Activated CD4-positive, CD25-positive, alpha-beta regulatory T cell (primary cell): ENCODE measurements around the gene ZNF630.
"Not testable (repeated sequence)": the region's sequence is repeated elsewhere in the genome, so short reads cannot be mapped to it uniquely, and the experiment has no call there.

Experiments used
- DNase-seq, 4 experiments: peaks; one replicate each; lab custom pipeline; 2025; lab: John Stamatoyannopoulos, UW

Gene ZNF630

GRCh38 chrX:48071064-48071985, at the start of gene ZNF630:
Gene ZNF630, minus strand, starts transcription at chrX:48071640. Its CDS starts 4,754 bp downstream, at chrX:48066886.
- peak; percentile 12 to 29 (median 25) for DNase-seq

- DNase-seq, result no peak
Measured at GRCh38 chrX:48107717-48108116, 36.3 kb upstream of the ZNF630 start.

GRCh38 chrX:48102874-48103374, 31.5 kb upstream of the ZNF630 start:
- no peak for DNase-seq

- no peak for DNase-seq
Measured at GRCh38 chrX:48101443-48101842, 30.0 kb upstream of the ZNF630 start.

- not testable (repeated sequence) for DNase-seq
Measured at GRCh38 chrX:48092558-48092957, 21.1 kb upstream of the ZNF630 start.

GRCh38 chrX:48090123-48090522, 18.7 kb upstream of the ZNF630 start:
- DNase-seq, result no peak

GRCh38 chrX:48086082-48086481, 14.6 kb upstream of the ZNF630 start:
- DNase-seq, result no peak

GRCh38 chrX:48083706-48084105, 12.3 kb upstream of the ZNF630 start:
- DNase-seq, result no peak

GRCh38 chrX:48083212-48083611, 11.8 kb upstream of the ZNF630 start:
- peak in 3 of 4 experiments; percentile 1 to 16 (median 3) for DNase-seq

- no peak for DNase-seq
Measured at GRCh38 chrX:48076343-48076742, 4.9 kb upstream of the ZNF630 start.

GRCh38 chrX:48071986-48072605, 656 bp upstream of the ZNF630 start:
- DNase-seq, result no peak

- no peak for DNase-seq
Measured at GRCh38 chrX:48068096-48068887, 3.1 kb downstream of the ZNF630 start.

- no peak for DNase-seq
Measured at GRCh38 chrX:48064261-48064660, 7.2 kb downstream of the ZNF630 start.

- no peak for DNase-seq
Measured at GRCh38 chrX:48059296-48059639, 12.2 kb downstream of the ZNF630 start.

- DNase-seq, result no peak
Measured at GRCh38 chrX:48058621-48059295, 12.7 kb downstream of the ZNF630 start.

GRCh38 chrX:48046846-48047245, 24.6 kb downstream of the ZNF630 start:
- DNase-seq, result no peak

GRCh38 chrX:48045410-48046311, 25.8 kb downstream of the ZNF630 start:
- no peak for DNase-seq

- no peak for DNase-seq
Measured at GRCh38 chrX:48043056-48043455, 28.4 kb downstream of the ZNF630 start.

- no peak for DNase-seq
Measured at GRCh38 chrX:48035891-48036290, 35.5 kb downstream of the ZNF630 start.

GRCh38 chrX:48030641-48031173, 40.7 kb downstream of the ZNF630 start:
- not testable (repeated sequence) for DNase-seq
